ENCODE measurements around the gene MCUR1. TPM values are rescaled to one million over a fixed set of nuclear protein-coding genes. Genes with fewer than 3 reads are reported as not detected.

MCUR1 gene
- total and polyA plus RNA-seq, 9 of the 15 experiments (the other 6 are each of a cell fraction or from before 2014, with no cell fraction given): 5.1 to 60.2 (median 41.4) TPM

GRCh38 chr6:13814176-13814937 lies at the start of gene MCUR1 (continued):
- TF ChIP-seq CTCF (IDR thresholded peaks at IDR 0.05 in 2 of 3, conservative IDR thresholded peaks at IDR 0.05 in 1 of 3; ENCODE audit: insufficient read depth in 2 of 3, low read depth in 1 of 3, low read length in 3 of 3): peak; percentile 30 to 40 (median 35); a peak in 3 of 6 replicates
- TF ChIP-seq XRCC5 (IDR thresholded peaks at IDR 0.05; ENCODE audit: low read depth, low read length): no peak
- TF ChIP-seq KLF1 (tag; IDR thresholded peaks at IDR 0.05): peak; percentile 31; the same call in 1 of the 2 replicates
- no peak for TF ChIP-seq HES1 (IDR thresholded peaks at IDR 0.05; ENCODE audit: low read depth)
- TF ChIP-seq ZBTB5 (IDR thresholded peaks at IDR 0.05): no peak
- 0 out of 2 replicates have a peak, but pooled peaks have one; percentile 15 for TF ChIP-seq CHAMP1 (IDR thresholded peaks at IDR 0.05)
- TF ChIP-seq SUPT5H (IDR thresholded peaks at IDR 0.05): peak; percentile 86
- no peak for TF ChIP-seq EWSR1 (IDR thresholded peaks at IDR 0.05; ENCODE audit: borderline replicate concordance, low read depth, partially characterized antibody)
- no peak for TF ChIP-seq CHD1 (IDR thresholded peaks at IDR 0.05; ENCODE audit: low read length)
- no peak for TF ChIP-seq MTF1 (CRISPR knock-in tag; IDR thresholded peaks at IDR 0.05; ENCODE audit: borderline replicate concordance)
- TF ChIP-seq ZNF76 (CRISPR knock-in tag; IDR thresholded peaks at IDR 0.05; ENCODE audit: borderline replicate concordance): no peak; the same call in 1 of the 2 replicates
- no peak for TF ChIP-seq DIDO1 (tag; IDR thresholded peaks at IDR 0.05; ENCODE audit: low read depth)
- TF ChIP-seq KLF6 (CRISPR knock-in tag; IDR thresholded peaks at IDR 0.05; ENCODE audit: borderline replicate concordance): no peak
- no peak for TF ChIP-seq ZBTB2 (IDR thresholded peaks at IDR 0.05)
- peak; percentile 98 for TF ChIP-seq BHLHE40 (IDR thresholded peaks at IDR 0.05; ENCODE audit: low read length)
- peak; percentile 67; the same call in 1 of the 2 replicates for TF ChIP-seq SMAD3 (CRISPR knock-in tag; conservative IDR thresholded peaks at IDR 0.05)
- TF ChIP-seq ZNF263 (CRISPR knock-in tag; IDR thresholded peaks at IDR 0.05; ENCODE audit: borderline replicate concordance): peak; percentile 53; the same call in 1 of the 2 replicates

Data from K562 (cell line).